Measurements from ENCODE around the gene LAMP1.
"Not testable (repeated sequence)": the region's sequence is repeated elsewhere in the genome, so short reads cannot be mapped to it uniquely, and the experiment has no call there.

The LAMP1 gene

DNA sequence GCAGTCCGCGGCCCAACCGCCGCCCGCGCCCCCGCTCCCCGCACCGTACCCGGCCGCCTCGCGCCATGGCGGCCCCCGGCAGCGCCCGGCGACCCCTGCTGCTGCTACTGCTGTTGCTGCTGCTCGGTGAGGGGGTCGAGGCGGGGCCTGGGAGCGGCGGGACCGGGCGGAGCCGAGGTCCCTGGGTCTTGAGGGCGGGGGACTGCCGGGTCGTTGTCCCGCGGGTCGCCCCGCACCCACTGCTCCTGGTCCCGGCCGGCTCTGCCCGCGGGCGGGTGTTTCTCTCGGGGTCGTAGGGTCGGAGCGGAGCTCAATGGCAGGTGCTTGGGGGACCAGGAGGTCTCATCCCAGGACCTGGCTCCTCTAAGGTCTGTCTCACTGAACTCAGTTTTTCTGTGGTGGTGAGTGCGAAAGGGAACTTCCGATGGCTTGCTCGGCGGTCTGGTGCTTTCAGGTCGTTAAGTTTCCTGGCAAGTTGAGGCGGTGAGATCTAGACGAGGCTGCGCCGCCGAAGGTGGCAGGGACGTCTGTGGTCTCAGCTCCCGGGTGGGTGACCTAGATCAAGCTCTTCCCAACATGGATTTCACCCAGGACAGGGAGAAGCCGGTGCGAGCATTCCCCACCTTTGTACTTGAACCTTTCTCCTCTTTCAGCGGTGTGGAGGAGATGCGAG, 467 bp downstream of the LAMP1 start:
- no peak for DNase-seq

DNA sequence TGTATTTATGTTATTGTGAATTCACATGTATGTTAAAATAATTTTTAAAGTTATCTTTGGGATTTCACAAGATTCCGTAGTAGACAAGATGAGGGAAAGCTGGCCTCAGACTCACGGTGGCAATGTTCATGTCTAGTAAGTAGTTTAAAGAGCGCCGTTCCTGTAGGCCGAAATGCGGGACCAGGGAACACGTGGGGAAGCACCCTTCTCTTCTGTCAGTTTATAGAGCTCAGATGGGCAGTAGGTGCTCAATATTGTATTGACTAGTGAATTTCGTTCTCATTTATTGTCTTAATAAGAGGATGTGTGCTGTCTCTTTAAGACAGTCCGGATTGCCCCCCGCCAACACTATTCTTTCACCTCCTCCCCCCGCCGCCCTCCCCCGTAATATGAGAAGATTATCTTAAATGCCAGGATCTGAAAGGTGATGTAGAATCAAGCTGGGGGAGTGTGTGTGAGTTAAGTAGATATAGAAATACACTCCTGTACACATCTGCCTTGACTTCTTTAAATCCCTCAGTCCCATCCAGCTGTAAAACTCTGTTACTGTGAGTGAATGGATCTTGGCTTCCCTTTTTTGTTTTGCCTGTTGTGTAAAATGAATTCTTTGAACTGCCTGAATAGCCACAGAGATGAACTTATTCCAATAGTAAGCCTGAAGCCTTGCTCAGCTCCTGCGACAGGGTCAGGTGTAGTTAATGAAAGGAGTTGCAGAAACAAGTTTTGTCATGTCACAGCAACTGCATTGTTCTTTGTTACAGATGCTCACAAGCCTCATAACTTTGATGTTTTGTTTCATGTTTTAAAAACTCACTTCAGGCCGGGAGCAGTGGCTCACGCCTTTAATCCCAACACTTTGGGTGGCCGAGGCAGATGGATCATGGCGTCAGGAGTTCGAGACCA, 1.3 kb downstream of the LAMP1 start:
- DNase-seq = no peak

DNA sequence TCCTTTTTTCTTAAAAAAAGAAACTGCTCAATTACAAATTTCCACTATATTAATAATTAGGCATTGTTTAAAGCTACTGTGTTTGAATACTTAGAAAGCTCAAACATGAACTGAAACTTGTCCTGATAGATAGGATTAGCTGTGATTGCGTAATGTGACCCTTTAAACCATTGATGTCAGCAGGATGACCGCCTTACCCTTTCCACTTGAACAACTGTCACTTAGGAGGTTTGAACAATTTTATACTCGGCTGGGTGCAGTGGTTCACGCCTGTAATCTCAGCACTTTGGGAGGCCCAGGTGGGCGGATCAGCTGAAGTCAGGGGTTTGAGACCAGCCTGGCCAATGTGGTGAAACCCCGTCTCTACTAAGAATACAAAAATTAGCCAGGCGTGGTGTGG, 2.9 kb downstream of the LAMP1 start:
- DNase-seq = no peak

DNA sequence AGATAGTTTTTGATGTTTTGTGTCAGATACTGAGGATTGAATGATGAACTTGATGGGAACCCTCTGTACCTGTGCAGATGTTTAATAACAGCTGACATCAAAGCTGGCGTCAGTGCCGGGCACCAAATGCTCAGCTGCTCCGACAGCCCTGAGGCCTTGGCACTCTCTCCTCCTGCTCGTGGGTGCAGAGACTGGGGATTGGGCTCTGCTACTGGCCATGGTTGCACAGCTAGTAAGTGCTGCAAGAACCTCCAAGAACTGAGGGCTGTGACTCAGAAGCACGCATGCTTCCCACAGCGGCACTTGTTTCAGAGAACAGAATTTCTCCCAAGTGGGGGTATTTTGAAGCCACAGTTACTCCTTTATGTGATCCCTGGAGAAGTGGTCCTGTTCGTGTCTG, 5.9 kb downstream of the LAMP1 start:
- DNase-seq = no peak

DNA sequence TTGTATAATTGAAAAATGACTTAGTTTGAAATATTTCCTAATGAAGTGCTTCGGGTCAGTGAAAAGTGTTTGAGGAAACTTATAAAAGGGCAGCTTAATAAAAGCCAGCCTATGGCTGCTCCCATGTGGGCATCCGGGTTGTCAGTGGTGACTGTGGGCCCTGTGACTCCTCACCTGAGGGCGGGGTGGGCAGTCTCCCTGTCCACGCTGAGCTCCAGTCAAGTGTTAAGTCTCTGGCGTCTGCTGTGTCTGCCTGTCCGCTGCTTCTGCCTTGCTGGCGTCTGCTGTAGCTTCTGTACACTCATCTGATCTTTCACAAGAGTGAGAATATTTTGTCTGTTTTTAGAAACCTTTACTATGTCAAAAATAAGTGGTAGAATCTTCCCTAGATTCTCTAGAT, 7.1 kb downstream of the LAMP1 start:
- DNase-seq = no peak

DNA sequence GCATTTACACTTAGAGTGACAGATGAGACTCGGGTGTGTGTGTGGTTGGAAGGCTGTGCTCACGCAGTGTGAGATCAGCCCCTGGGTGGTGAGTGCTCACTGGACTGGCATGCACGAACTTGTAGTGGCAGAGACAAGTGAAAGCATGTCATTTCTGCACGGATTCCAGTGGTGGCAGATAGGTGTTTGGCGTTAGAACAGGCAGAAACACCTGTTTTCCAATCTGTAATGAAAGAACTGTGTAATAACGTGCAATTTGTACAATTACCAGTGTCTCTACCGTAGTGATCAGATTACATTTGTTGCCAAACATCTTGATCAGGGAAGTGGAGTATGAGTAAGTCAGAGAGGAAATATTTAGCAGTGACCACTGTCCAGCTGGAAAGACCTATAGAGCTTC, 8.2 kb downstream of the LAMP1 start:
- no peak for DNase-seq

DNA sequence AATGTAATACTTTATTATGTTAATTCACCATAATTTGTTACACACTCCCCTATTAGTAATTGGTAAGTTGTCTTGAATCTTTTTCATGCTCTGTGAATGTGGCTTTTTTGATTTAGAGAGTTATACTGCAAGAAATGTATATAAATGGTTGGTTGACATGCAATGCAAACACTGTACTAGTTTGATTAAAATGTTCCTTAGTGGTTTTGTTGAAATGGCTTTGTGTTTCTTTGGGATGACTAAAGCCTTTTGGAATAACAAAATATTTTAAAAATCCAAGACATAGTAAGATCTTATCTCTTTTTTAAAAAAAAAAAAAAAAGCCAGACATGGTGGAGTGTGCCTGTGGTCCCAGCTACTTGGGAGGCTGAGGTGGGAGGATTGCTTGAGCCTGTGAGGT, 10.5 kb downstream of the LAMP1 start:
- DNase-seq = no peak

DNA sequence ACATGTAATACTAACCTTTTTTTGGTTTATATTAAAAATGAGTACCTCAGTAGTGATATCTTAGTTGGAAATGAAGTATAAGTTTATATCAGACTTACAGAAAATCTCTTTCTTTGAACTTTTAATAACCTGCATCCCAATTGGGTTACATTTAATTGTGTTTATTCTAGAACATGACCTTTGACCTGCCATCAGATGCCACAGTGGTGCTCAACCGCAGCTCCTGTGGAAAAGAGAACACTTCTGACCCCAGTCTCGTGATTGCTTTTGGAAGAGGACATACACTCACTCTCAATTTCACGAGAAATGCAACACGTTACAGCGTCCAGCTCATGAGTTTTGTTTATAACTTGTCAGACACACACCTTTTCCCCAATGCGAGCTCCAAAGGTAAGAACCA, 12.4 kb downstream of the LAMP1 start:
- no peak for DNase-seq

DNA sequence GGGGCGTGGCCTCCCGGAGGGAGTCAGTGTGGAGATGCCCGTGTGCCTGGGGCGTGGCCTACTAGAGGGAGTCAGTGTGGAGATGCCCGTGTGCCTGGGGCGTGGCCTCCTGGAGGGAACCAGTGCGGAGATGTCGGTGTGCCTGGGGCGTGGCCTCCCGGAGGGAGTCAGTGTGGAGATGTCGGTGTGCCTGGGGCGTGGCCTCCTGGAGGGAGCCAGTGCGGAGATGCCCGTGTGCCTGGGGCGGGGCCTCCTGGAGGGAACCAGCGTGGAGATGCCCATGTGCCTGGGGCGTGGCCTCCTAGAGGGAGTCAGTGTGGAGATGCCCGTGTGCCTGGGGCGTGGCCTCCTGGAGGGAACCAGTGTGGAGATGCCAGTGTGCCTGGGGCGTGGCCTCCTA, 17.1 kb downstream of the LAMP1 start:
- DNase-seq = not testable (repeated sequence)

DNA sequence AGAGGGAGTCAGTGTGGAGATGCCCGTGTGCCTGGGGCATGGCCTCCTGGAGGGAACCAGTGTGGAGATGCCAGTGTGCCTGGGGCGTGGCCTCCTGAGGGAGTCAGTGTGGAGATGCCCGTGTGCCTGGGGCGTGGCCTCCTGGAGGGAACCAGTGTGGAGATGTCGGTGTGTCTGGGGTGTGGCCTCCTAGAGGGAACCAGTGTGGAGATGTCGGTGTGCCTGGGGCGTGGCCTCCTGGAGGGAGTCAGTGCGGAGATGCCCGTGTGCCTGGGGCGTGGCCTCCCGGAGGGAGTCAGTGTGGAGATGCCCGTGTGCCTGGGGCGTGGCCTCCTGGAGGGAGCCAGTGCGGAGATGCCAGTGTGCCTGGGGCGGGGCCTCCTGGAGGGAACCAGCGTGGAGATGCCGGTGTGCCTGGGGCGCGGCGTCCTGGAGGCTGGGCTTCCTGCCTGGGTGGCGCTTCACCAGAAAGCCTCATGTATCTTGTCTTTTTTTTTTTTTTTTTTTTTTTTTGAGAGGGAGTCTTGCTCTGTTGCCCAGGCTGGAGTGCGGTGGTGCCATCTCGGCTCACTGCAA, 17.9 kb downstream of the LAMP1 start:
- DNase-seq = not testable (repeated sequence)

DNA sequence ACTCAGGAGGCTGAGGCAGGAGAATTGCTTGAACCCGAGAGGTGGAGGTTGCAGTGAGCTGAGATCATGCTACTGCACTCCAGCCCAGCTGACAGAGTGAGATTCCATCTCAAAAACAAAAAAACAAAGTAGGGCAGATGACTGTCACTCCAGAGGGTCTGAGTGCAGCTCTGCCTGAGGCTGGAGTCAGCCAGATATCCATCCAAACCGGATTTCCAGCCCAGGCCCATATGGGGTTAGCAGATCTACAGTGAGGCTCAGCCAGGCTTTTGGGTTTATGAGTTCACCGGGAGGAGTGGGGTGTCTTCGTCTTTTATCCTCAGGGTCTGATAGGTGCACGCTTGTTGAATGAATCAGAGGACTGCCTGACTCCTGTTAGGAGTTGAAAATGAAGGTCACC, 19.0 kb downstream of the LAMP1 start:
- DNase-seq = no peak

DNA sequence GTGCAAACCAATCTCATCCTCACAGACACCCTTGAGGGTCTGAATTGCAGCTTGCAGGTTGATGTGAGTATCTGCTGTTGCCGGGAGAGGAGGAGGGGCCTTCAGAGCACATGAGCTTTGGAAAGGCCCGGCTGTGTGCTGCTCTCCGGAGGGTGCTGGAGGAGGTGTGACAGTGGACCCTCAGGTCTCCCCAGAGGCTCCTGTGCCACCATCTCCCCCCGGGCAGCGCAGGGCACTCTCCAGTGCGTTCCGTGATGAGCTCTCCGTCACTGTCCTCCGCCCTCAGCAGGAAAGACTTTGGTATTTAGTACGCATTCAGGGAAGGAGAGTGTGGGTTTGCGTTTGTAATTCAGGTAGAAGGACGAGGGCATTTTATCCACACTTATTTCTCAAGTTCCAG, 20.0 kb downstream of the LAMP1 start:
- no peak for DNase-seq

DNA sequence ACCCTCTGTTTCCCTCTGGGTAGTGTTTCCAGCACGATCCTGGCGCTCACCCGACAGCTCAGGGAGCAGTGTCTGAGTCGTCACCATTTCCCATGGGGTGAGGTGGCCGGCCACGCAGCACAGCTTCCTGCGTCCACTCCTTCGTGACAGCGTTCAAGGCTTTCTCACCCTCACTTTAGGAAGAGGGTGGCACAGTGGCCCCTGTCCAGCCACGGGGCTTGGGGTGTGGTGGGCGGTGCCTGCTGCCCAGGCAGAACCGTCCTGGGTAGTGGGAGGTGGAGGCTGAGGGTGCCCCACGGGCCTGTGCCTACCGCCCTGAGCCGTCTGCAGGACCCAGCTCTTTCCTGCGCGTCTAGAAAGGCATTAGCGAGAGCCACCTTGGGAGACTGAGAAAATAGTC, 21.9 kb downstream of the LAMP1 start:
- DNase-seq = no peak

DNA sequence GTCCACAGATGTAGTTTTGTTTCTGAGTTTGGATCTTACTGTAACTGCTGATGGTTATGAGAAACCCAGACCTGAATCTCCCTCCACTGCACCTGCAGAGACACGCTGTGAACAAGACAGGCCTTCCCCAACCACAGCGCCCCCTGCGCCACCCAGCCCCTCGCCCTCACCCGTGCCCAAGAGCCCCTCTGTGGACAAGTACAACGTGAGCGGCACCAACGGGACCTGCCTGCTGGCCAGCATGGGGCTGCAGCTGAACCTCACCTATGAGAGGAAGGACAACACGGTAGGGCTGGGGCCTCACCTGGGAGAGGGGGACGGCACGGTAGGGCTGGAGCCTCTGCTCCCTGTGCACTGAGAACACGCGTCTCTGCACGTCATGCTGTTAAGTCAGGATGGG, 22.3 kb downstream of the LAMP1 start:
- no peak for DNase-seq

DNA sequence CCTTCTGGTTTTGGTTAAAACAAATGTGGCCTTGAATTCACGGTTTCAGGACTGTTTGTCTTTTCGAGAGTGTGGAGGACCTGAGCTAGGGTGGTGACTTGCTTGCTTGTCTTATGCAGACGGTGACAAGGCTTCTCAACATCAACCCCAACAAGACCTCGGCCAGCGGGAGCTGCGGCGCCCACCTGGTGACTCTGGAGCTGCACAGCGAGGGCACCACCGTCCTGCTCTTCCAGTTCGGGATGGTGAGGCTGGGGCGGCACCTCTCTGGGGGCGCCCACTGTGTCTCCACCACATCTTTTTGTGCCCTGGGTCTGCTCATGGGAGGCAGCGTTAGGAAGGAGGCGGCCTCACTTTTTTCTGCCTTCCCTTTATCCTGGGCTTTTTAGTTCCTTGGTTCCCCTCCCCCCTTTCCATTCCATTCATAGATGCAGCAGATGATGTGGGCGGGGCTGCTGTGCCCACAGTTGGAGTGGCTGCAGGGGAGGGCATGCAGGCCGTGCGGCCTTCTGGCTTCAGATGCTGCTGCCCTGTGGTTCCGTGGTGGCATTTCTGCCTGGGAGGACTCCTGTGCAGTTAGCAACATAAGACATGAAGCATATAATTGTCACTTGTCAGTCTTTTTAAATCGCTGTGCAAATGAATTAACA, 23.3 kb downstream of the LAMP1 start:
- DNase-seq = no peak

DNA sequence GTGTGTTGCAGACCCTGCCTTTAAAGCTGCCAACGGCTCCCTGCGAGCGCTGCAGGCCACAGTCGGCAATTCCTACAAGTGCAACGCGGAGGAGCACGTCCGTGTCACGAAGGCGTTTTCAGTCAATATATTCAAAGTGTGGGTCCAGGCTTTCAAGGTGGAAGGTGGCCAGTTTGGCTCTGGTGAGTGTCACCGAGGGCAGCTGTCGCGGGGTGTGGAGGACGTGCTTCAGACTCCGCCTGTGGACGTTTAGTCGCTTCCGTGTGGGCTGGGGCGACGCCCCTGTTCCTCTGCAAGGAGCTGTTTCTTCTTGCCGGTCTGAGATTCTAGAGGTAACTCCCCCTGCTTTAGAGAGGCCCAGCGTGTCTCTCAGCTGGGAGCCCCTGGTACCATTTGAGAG, 24.5 kb downstream of the LAMP1 start:
- no peak for DNase-seq

DNA sequence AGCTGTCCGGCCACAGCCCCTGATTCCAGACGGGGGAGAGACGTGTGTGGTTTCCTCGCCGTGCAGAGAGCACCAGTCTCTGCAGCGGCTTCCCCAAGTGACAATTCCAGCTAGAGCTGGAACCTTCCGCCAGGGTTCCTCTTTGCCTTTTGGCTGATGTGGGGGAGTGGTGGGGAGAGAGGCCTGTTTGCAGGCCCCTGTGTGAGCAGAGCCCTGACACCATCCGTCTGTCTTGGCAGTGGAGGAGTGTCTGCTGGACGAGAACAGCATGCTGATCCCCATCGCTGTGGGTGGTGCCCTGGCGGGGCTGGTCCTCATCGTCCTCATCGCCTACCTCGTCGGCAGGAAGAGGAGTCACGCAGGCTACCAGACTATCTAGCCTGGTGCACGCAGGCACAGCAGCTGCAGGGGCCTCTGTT, 25.0 kb downstream of the LAMP1 start:
- no peak for DNase-seq

DNA sequence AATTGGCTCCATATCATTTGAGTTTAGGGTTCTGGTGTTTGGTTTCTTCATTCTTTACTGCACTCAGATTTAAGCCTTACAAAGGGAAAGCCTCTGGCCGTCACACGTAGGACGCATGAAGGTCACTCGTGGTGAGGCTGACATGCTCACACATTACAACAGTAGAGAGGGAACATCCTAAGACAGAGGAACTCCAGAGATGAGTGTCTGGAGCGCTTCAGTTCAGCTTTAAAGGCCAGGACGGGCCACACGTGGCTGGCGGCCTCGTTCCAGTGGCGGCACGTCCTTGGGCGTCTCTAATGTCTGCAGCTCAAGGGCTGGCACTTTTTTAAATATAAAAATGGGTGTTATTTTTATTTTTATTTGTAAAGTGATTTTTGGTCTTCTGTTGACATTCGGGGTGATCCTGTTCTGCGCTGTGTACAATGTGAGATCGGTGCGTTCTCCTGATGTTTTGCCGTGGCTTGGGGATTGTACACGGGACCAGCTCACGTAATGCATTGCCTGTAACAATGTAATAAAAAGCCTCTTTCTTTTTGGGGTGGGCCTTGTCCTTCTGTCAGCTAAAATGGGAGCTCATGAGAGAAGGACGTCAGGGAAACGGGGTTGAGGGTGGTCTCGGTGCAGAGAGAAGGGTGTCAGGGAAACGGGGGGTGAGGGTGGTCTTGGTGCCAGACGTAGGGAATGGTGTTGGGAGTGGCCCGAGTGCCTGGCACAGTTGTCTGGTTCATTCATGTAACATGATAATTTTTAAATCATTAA, 26.0 kb downstream of the LAMP1 start:
- DNase-seq = no peak

DNA sequence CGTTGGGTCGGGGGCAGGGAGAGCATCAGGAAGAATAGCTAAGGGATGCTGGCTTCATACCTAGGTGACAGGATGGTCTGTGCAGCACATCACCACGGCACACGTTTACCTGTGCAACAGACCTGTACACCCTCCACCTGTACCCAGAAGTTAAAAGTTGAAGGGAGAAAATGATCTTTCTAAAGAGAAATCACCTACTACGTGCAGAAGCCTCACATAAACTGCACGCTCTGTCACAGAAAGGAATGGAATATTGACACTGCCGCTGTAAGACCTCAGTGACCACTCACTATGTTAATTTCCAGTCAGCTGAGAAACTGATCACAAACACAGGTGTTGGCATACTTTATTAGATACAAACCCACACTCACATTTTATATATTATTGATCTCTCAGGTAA, 26.8 kb downstream of the LAMP1 start:
- DNase-seq = no peak

DNA sequence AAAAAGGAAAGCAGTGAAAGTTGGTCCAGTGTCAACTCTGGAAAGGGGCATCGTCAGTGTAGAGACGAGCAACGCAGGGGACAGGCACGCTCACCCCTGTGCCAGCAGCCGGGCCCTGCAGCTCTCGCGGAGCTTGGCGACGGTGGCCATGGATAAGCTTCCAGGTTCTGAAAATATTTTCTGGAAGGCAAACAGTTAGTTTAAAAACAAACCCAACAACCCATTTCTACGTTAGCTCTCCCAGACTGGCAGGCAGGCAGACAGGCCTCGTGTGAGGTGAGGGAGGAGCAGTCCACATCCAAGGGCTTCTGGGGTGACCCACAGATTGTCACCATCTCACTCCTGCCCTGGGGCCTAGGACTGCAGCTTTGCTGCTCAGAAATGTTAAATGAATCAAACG, 27.4 kb downstream of the LAMP1 start:
- DNase-seq = no peak

DNA sequence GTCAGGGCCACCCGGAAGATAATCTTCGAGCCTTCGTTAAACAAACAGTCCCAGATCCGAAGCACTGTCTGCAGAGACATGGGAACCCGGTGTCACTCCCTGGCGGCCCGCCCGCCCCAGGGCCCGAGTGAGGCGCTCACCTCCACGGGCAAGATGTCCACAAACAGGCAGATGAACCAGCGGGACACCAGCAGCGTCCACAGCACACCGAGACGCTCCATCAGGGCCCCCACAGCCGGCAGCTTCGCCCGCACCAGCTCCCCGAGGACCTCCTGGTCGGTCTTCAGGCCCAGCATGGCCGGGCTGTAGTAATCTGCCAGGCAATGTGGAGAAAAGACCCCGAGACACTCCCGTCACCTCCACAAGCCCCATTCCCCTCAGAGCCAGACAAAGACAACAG, 28.7 kb downstream of the LAMP1 start:
- DNase-seq = no peak

DNA sequence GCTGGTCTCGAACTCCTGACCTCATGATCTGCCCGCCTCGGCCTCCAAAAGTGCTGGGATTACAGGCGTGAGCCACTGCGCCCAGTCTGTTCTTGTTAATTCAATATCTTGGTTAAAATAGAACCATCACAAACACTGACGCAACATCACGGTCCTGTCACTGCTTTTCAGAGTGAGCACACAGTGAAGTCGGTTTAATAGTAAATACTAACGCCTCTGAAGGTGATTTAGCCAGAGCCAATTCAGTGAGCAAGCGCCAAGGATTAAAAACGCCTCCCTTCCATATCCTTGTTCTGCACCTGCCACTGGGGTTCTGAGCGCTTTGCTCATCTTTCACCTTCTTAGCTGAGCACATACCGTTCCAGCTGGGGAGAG, 30.3 kb downstream of the LAMP1 start:
- no peak for DNase-seq
